IPS-20b (cell line): ENCODE measurements around the gene GCAT.
"Not testable (repeated sequence)": the region's sequence is repeated elsewhere in the genome, so short reads cannot be mapped to it uniquely, and the experiment has no call there.

Source experiments
- H3K27ac ChIP-seq: one replicate; pipeline ENCODE4 v1.5.1; 2013; ENCODE audit warnings: low read length
- H3K27me3 ChIP-seq: 2 replicates; pipeline ENCODE4 v1.6.1; 2013; ENCODE audit warnings: mild to moderate bottlenecking, low read length, inconsistent platforms; ENCODE audit not compliant: insufficient read depth
- H3K36me3 ChIP-seq: 2 replicates; pipeline ENCODE4 v1.6.1; 2013; ENCODE audit warnings: low read depth, mild to moderate bottlenecking, inconsistent platforms, low read length, moderate library complexity; ENCODE audit not compliant: insufficient read depth
- H3K4me1 ChIP-seq: 2 replicates; pipeline ENCODE4 v1.6.1; 2013; ENCODE audit warnings: mild to moderate bottlenecking, control low read depth, inconsistent platforms, low read length, moderate library complexity; ENCODE audit not compliant: insufficient read depth
- H3K4me3 ChIP-seq: 2 replicates; pipeline ENCODE4 v1.5.1; 2013; ENCODE audit warnings: mild to moderate bottlenecking, low read length, inconsistent platforms
- H3K9ac ChIP-seq: 2 replicates; pipeline ENCODE4 v1.6.1; 2013; ENCODE audit warnings: low read depth, mild to moderate bottlenecking, inconsistent platforms, low read length, moderate library complexity
- H3K9me3 ChIP-seq: 2 replicates; pipeline ENCODE4 v1.6.1; 2013; ENCODE audit warnings: mild to moderate bottlenecking, low read depth, low read length, inconsistent platforms; ENCODE audit not compliant: insufficient read depth

GCAT gene

GRCh38 chr22:37784829-37785495, 22.8 kb upstream of the GCAT start:
- peaks cover 32% of the 10 kb centered on the region; the same call in 1 of the 2 replicates for H3K27me3 ChIP-seq
- no peaks in the 10 kb centered on the region for H3K36me3 ChIP-seq
- no peak overlapping the region for H3K9ac ChIP-seq
- H3K27ac ChIP-seq, result no peak overlapping the region
- no peaks in the 10 kb centered on the region for H3K4me1 ChIP-seq
- H3K4me3 ChIP-seq, result no peak overlapping the region
- H3K9me3 ChIP-seq, result no peaks in the 10 kb centered on the region

DNA sequence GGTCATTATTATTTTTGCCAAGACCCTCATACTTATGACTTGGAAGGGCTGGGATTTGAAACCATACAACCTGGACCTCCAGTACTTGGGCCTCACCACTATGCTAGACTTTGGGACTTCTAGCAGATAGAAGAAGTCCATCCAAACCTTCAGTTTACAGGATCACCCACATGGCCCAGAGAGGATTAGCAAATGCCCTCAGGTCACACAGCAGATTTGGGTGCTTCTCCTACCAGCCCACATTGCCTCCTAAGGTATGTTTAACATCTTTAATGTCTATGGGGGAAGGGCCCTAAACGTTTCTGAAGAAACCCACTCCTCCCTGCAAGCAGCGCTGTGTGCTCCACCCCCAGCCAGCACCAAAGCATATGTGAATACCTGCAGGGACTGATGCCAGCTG, 17.5 kb upstream of the GCAT start:
- Histone ChIP-seq H3K36me3 (no peaks in the 10 kb centered on the region), H3K9ac (no peak overlapping the region), H3K4me1 (no peaks in the 10 kb centered on the region), H3K27ac (no peak overlapping the region), H3K9me3 (no peaks in the 10 kb centered on the region), H3K27me3 (peaks cover 1% of the 10 kb centered on the region; the same call in 1 of the 2 replicates), H3K4me3 (no peak overlapping the region)

- Histone ChIP-seq H3K27me3 (peaks cover 7% of the 10 kb centered on the region), H3K4me1 (no peaks in the 10 kb centered on the region), H3K27ac (no peak overlapping the region), H3K4me3 (no peak overlapping the region), H3K36me3 (no peaks in the 10 kb centered on the region), H3K9ac (no peak overlapping the region), H3K9me3 (no peaks in the 10 kb centered on the region)
These were observed 15.2 kb upstream of the GCAT start for GRCh38 chr22:37792494-37792893.

DNA sequence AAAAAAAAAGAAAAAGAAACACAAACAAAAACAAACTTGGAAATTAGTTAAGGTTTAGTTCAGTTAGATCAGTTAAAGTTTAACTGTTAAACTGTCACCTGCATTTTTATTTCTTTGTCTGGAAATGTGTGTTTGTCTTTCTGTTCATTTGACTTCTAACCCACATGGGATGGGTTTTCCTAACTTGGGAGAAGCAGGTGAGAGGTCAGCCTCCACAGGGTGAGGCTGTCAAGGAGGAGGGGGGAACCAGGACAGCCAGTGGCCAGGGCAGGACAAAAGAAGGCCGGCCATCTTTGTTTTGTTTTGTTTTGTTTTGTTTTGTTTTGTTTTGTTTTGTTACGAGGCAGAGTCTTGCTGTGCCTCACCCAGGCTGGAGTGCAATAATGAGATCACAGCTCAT, 13.4 kb upstream of the GCAT start:
- no peaks in the 10 kb centered on the region for H3K9me3 ChIP-seq
- no peaks in the 10 kb centered on the region for H3K36me3 ChIP-seq
- H3K27me3 ChIP-seq, result peaks cover 21% of the 10 kb centered on the region
- no peaks in the 10 kb centered on the region for H3K4me1 ChIP-seq
- H3K9ac ChIP-seq, result no peak overlapping the region
- H3K27ac ChIP-seq, result no peak overlapping the region
- no peak overlapping the region for H3K4me3 ChIP-seq

DNA sequence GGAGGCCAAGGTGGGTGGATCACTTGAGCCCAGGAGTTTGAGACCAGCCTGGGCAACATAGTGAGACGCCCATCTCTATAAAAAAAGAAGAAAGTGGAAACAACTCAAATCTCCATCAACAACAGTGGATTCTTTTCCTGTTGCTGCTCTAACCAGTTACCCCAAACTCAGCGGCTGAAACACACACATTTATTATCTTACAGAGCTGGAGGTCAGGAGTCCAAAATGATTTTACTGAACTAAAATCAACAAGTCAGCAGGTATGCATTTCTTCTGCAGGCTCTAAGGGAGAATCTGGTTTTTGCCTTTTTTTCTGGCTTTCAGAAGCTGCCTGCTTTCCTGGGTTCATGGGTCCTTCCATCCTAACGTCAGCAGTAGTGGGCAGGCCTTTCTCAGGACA, 11.7 kb upstream of the GCAT start:
- H3K27me3 ChIP-seq, result peaks cover 22% of the 10 kb centered on the region
- H3K4me1 ChIP-seq, result no peaks in the 10 kb centered on the region
- no peaks in the 10 kb centered on the region for H3K36me3 ChIP-seq
- H3K9ac ChIP-seq, result no peak overlapping the region
- H3K27ac ChIP-seq, result no peak overlapping the region
- H3K4me3 ChIP-seq, result no peak overlapping the region
- H3K9me3 ChIP-seq, result no peaks in the 10 kb centered on the region

DNA sequence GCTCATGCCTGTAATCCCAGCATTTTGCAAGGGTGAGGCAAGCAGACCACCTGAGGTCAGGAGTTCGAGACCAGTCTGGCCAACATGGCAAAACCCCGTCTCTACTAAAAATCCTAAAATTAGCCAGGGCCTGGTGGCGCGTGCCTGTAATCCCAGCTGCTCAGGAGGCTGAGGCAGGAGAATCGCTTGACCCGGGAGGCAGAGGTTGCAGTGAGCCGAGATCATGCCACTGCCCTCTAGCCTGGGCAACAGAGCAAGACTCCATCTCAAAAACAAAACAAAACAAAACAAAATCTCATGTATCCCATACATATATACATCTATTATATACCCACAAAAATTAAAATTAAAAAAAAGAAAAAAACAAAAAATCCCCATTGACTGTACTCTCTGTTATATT, 10.5 kb upstream of the GCAT start:
- H3K27ac ChIP-seq, H3K4me1 ChIP-seq: not testable (repeated sequence)

GRCh38 chr22:37797874-37798500, 9.7 kb upstream of the GCAT start:
- Histone ChIP-seq H3K9me3 (no peaks in the 10 kb centered on the region), H3K4me3 (no peak overlapping the region), H3K4me1 (peaks cover 2% of the 10 kb centered on the region; the same call in 1 of the 2 replicates), H3K36me3 (no peaks in the 10 kb centered on the region), H3K27me3 (peaks cover 35% of the 10 kb centered on the region), H3K27ac (no peak overlapping the region), H3K9ac (no peak overlapping the region)

More for the DNA sequence above, 10.5 kb upstream of the GCAT start:
- not testable (repeated sequence) for H3K9ac ChIP-seq, H3K9me3 ChIP-seq, H3K36me3 ChIP-seq, H3K4me3 ChIP-seq
- peaks cover 30% of the 10 kb centered on the region for H3K27me3 ChIP-seq

GRCh38 chr22:37799979-37800378, 7.8 kb upstream of the GCAT start:
- H3K9me3 ChIP-seq, H3K4me3 ChIP-seq, H3K27ac ChIP-seq, H3K9ac ChIP-seq, H3K36me3 ChIP-seq: not testable (repeated sequence)
- H3K27me3 ChIP-seq, result peaks cover 54% of the 10 kb centered on the region
- peaks cover 11% of the 10 kb centered on the region; the same call in 1 of the 2 replicates for H3K4me1 ChIP-seq

- Histone ChIP-seq H3K4me1 (peaks cover 18% of the 10 kb centered on the region; the same call in 1 of the 2 replicates), H3K4me3 (peak overlapping the region; percentile 90), H3K36me3 (no peaks in the 10 kb centered on the region), H3K27ac (no peak overlapping the region), H3K27me3 (peaks cover 65% of the 10 kb centered on the region), H3K9me3 (no peaks in the 10 kb centered on the region), H3K9ac (peak overlapping the region; percentile 60; the same call in 1 of the 2 replicates)
These were observed 5.8 kb upstream of the GCAT start for GRCh38 chr22:37801946-37802309.

DNA sequence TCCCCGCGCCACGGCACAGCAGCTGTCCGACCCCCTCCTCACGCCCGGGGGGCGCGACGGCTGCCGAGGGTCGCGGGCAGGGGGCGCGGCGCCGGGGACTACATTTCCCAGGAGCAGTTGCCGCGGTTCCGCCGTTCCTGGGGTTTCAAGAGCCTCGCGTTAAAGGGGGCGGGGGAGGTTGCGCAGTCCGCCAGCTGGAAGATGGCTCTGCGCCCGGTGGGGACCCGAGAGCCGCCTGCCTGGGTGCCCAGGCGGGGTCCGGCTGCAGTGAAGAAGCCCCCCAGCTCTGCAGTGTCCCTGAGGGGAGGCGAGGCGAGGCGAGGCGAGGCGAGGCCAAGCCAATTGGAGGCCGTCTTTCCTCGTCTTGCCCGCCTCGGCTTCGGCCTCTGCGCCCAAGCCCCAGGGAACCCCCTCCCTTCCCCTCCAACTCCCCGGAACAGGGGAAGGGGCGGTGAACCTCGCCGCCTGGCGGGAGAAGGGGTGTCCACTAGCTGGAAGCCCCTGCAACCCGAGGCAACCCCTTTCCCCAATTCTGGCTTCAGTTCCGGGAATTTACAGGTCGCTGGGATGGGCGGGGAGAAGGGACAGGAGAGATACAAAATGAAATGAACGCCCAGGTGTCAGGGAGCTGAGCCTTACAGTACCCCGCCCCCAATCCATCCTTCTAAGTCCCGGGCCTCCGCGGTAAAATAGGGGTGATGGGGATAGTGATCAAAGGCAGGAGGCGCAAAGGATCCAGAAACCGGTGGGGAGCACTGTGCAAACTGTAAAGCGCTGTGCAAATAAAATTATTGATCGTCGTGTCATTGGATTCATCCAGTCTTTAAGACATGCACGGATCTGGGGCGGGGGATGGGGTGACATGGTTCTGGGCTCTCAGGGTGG, 5.2 kb upstream of the GCAT start:
- H3K4me3 ChIP-seq, result peak overlapping the region; percentile 90
- no peak overlapping the region for H3K27ac ChIP-seq
- peak overlapping the region; percentile 60; the same call in 1 of the 2 replicates for H3K9ac ChIP-seq
- H3K4me1 ChIP-seq, result peaks cover 18% of the 10 kb centered on the region; the same call in 1 of the 2 replicates
- no peaks in the 10 kb centered on the region for H3K9me3 ChIP-seq
- peaks cover 67% of the 10 kb centered on the region for H3K27me3 ChIP-seq
- H3K36me3 ChIP-seq, result no peaks in the 10 kb centered on the region

- Histone ChIP-seq H3K9me3 (no peaks in the 10 kb centered on the region), H3K27me3 (peaks cover 65% of the 10 kb centered on the region), H3K36me3 (no peaks in the 10 kb centered on the region), H3K27ac (no peak overlapping the region), H3K4me3 (peak overlapping the region; percentile 90), H3K4me1 (peaks cover 18% of the 10 kb centered on the region; the same call in 1 of the 2 replicates), H3K9ac (peak overlapping the region; percentile 72; the same call in 1 of the 2 replicates)
These were observed 4.5 kb upstream of the GCAT start for GRCh38 chr22:37803195-37803638.
